ENCODE measurements around the gene ZNF215.

DNA sequence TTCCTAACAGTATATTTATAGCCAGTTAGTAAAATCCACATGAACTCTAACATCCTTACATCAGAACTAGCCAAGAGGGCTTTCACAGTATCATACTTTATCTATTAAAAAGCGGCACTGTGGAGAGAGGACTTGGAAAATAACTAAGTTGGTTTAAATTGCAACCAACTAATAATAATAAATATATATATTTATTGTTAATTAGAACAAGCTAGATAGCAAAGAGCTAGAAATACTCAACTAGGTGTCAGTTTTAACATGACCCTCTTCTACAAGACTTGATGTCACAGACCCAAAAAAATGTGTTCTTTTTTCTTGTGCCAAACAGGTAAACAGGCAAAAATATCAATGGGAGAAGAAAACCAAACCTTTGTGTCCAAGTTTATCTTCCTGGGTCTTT is 5.5 kb upstream of the ZNF215 start, which contains the start of gene OR2D3:
- TF ChIP-seq POLR2A (IDR thresholded peaks at IDR 0.05), result no peak
- TF ChIP-seq, protein P1, sequence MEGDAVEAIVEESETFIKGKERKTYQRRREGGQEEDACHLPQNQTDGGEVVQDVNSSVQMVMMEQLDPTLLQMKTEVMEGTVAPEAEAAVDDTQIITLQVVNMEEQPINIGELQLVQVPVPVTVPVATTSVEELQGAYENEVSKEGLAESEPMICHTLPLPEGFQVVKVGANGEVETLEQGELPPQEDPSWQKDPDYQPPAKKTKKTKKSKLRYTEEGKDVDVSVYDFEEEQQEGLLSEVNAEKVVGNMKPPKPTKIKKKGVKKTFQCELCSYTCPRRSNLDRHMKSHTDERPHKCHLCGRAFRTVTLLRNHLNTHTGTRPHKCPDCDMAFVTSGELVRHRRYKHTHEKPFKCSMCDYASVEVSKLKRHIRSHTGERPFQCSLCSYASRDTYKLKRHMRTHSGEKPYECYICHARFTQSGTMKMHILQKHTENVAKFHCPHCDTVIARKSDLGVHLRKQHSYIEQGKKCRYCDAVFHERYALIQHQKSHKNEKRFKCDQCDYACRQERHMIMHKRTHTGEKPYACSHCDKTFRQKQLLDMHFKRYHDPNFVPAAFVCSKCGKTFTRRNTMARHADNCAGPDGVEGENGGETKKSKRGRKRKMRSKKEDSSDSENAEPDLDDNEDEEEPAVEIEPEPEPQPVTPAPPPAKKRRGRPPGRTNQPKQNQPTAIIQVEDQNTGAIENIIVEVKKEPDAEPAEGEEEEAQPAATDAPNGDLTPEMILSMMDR (IDR thresholded peaks at IDR 0.05), result no peak
- TF ChIP-seq EP300 (IDR thresholded peaks at IDR 0.05; ENCODE audit: low read depth), result no peak
